Natural killer cell (primary cell): ENCODE measurements around the gene EEA1. TPM values are rescaled to one million over a fixed set of nuclear protein-coding genes. Genes with fewer than 3 reads are reported as not detected.

Experiments used
- ATAC-seq, 3 donors: fragments of 150-1000 bp in 2 of 3; fragments of 200-7000 bp in 1 of 3; cut with Tn5 transposase; 1 replicate in 1 of 3; 2 replicates in 2 of 3; pipeline ENCODE4 v1.10.0; 2021; ENCODE audit warnings: mild to moderate bottlenecking in 2 of 3, moderate library complexity in 2 of 3
- DNase-seq, 2 donors: peaks; one replicate each; pipeline versions ENCODE4 v3.0.0 to v3.0.0-alpha.2; 2013 to 2021; ENCODE audit warnings: mixed read lengths in 1 of 2
- H3K27ac ChIP-seq: one replicate; pipeline ENCODE4 v1.5.1; 2013; ENCODE audit warnings: mild to moderate bottlenecking, low read length
- H3K27me3 ChIP-seq: one replicate; pipeline ENCODE4 v1.6.1; 2013; ENCODE audit warnings: low read length; ENCODE audit not compliant: control insufficient read depth, insufficient read depth
- H3K36me3 ChIP-seq: one replicate; pipeline ENCODE4 v1.6.1; 2013; ENCODE audit warnings: low read length; ENCODE audit not compliant: control insufficient read depth, insufficient read depth
- H3K4me1 ChIP-seq: one replicate; pipeline ENCODE4 v1.6.1; 2013; ENCODE audit warnings: low read length; ENCODE audit not compliant: control insufficient read depth, insufficient read depth
- H3K4me3 ChIP-seq: one replicate; pipeline ENCODE4 v1.5.1; 2013; ENCODE audit warnings: low read length
- H3K9me3 ChIP-seq: one replicate; pipeline ENCODE4 v1.6.1; 2013; ENCODE audit warnings: low read length; ENCODE audit not compliant: control insufficient read depth, insufficient read depth
- H3K27ac Mint-ChIP-seq, 2 donors: one replicate each; pipeline ENCODE4 v1.8.0; 2022; ENCODE audit warnings: mild to moderate bottlenecking in 2 of 2, mixed read lengths in 2 of 2, moderate library complexity in 1 of 2
- H3K27me3 Mint-ChIP-seq, 2 donors: one replicate each; pipeline ENCODE4 v1.8.0; 2022; ENCODE audit warnings: low read depth in 2 of 2, mixed read lengths in 2 of 2
- H3K36me3 Mint-ChIP-seq: one replicate; pipeline ENCODE4 v1.8.0; 2022; ENCODE audit warnings: mixed read lengths
- H3K4me1 Mint-ChIP-seq, 2 donors: one replicate each; pipeline ENCODE4 v1.8.0; 2022; ENCODE audit warnings: mixed read lengths in 2 of 2
- H3K4me3 Mint-ChIP-seq: one replicate; pipeline ENCODE4 v1.8.0; 2022; ENCODE audit warnings: mild to moderate bottlenecking, moderate library complexity, mixed read lengths
- H3K9me3 Mint-ChIP-seq, 2 donors: one replicate each; pipeline ENCODE4 v1.8.0; 2022; ENCODE audit warnings: mixed read lengths in 2 of 2
- CTCF ChIP-seq: fragments of 200-600 bp; IDR thresholded peaks from one replicate; pipeline ENCODE4 v1.8.0; 2022; ENCODE audit warnings: antibody characterized with exemption
- WGBS: methylation state at CpG from one replicate; pipeline ENCODE4 v1.1.7; 2013; ENCODE audit warnings: missing lambda C conversion rate; ENCODE audit not compliant: insufficient coverage; 5-methylcytosine and 5-hydroxymethylcytosine counted together
- intact Hi-C: fragments of 100-400 bp; cut with micrococcal nuclease; formaldehyde crosslinking; loops from one replicate; pipeline ENCODE4 v1.14.2; 2022
- total RNA-seq, 4 donors: library from RNA; stranded (reverse); fragments of 120-200 nt in 1 of 4; gene quantifications; one replicate each; pipeline versions ENCODE4 v1.2.3 to v1.2.4, GENCODE V29; 2013 to 2022

EEA1 gene
- total RNA-seq, 3 donors from 2014 or later (not counting 1 experiment from before 2014, with no cell fraction given) = 15.0 to 20.0 (median 15.0) TPM

DNA sequence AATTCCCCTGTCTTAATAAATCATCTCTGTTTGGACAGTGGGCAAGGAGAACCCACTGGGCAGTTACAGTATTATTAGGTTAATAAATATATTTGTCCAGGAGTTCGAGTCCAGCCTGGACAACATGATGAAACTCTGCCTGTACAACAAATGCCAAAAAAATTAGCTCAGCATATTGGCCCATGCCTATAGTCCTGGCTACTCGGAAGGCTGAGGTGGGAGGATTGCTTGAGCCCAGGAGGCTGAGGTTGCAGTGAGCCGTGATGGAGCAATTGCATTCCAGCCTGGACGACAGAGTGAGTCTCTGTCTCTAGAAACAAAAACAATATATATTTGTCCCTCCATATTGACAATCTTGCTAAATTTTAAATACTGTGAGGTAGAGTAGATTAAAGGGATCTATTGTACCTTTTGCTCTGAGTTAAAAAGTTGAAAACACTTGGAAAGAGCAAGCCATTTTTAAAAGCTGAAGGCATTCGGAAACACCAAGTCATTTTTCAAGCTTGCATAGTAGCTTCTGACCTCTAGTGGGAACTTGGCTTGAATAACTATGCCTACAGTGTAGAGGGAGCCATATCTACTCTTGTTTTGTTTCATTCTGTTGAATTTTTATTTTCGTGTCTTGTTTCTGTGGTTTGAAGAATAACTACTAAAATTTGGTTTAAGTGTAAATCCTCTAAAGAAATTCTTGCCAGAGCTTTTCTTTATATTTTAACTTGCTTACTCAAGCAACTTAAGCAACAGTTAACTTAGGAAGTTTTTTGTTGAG is 14.6 kb upstream of the EEA1 start:
- H3K9me3 Mint-ChIP-seq = peaks cover 0 to 3% of the 10 kb centered on the region in 2 donors
- peaks cover 0 to 4% of the 10 kb centered on the region in 2 donors for H3K4me1 Mint-ChIP-seq
- H3K36me3 ChIP-seq = no peaks in the 10 kb centered on the region
- H3K27me3 Mint-ChIP-seq = peaks cover 0 to 3% of the 10 kb centered on the region in 2 donors
- no peak overlapping the region for H3K27ac ChIP-seq
- no peak overlapping the region for H3K4me3 Mint-ChIP-seq
- intact Hi-C loops = no loop called here
- no peaks in the 10 kb centered on the region for H3K27me3 ChIP-seq
- DNase-seq (peak in 1 of 2 donors; percentile 13), ATAC-seq (no peak)
- no peak overlapping the region for H3K27ac Mint-ChIP-seq
- H3K36me3 Mint-ChIP-seq = no peaks in the 10 kb centered on the region
- no peaks in the 10 kb centered on the region for H3K9me3 ChIP-seq
- 94% methylated on average over 5 of the region's 6 CpGs for WGBS
- TF ChIP-seq CTCF = no peak
- no peaks in the 10 kb centered on the region for H3K4me1 ChIP-seq
- H3K4me3 ChIP-seq = no peak overlapping the region

DNA sequence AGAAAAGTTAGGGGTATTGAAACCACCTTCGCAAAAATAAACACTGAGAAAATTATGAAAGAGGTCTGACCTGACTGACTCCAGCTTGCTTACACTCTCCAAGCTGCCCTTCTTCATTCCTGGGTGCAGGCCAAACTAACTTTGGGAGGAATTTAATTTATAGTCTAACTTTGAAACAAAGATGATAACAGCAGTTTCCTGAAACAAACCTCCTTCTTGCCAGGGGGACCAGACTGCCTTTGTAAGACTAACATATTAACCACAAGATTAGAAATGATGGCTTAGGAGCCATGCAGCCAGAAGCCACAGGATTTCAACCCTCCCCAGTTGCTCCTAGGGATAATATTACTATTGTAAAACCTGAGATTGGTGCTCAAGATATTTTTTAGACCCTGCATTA is 13.8 kb upstream of the EEA1 start:
- Histone ChIP-seq H3K36me3 (no peaks in the 10 kb centered on the region), H3K9me3 (no peaks in the 10 kb centered on the region), H3K4me1 (no peaks in the 10 kb centered on the region), H3K4me3 (no peak overlapping the region), H3K27ac (no peak overlapping the region), H3K27me3 (no peaks in the 10 kb centered on the region)
- H3K27me3 Mint-ChIP-seq = peaks cover 0 to 3% of the 10 kb centered on the region in 2 donors
- no peak overlapping the region for H3K27ac Mint-ChIP-seq
- WGBS = 75% methylated on average over 1 of the region's 1 CpG
- peaks cover 0 to 4% of the 10 kb centered on the region in 2 donors for H3K4me1 Mint-ChIP-seq
- peaks cover 0 to 3% of the 10 kb centered on the region in 2 donors for H3K9me3 Mint-ChIP-seq
- TF ChIP-seq CTCF = no peak
- no peak for DNase-seq
- ATAC-seq = no peak
- H3K36me3 Mint-ChIP-seq = no peaks in the 10 kb centered on the region
- intact Hi-C loops = no loop called here
- no peak overlapping the region for H3K4me3 Mint-ChIP-seq

- Mint-ChIP-seq H3K4me3 (no peak overlapping the region), H3K4me1 (peaks cover 0 to 4% of the 10 kb centered on the region in 2 donors), H3K36me3 (no peaks in the 10 kb centered on the region), H3K27ac (no peak overlapping the region), H3K27me3 (no peaks in the 10 kb centered on the region), H3K9me3 (no peaks in the 10 kb centered on the region)
- TF ChIP-seq CTCF = no peak
- no peaks in the 10 kb centered on the region for H3K36me3 ChIP-seq
- no peak overlapping the region for H3K4me3 ChIP-seq
- DNase-seq = no peak
- intact Hi-C loops = no loop called here
- no peak for ATAC-seq
- no peaks in the 10 kb centered on the region for H3K9me3 ChIP-seq
- H3K4me1 ChIP-seq = no peaks in the 10 kb centered on the region
- no peaks in the 10 kb centered on the region for H3K27me3 ChIP-seq
- no CpG with 5 or more reads among the region's 1 CpG for WGBS
- no peak overlapping the region for H3K27ac ChIP-seq
Observed at GRCh38 chr12:92939116-92939515, 10.0 kb upstream of the EEA1 start.

- Mint-ChIP-seq H3K4me1 (peaks cover 0 to 4% of the 10 kb centered on the region in 2 donors), H3K4me3 (no peak overlapping the region), H3K27me3 (no peaks in the 10 kb centered on the region), H3K27ac (no peak overlapping the region), H3K9me3 (no peaks in the 10 kb centered on the region), H3K36me3 (no peaks in the 10 kb centered on the region)
- DNase-seq = no peak
- no peak overlapping the region for H3K27ac ChIP-seq
- intact Hi-C loops = no loop called here
- no peak for ATAC-seq
- no peaks in the 10 kb centered on the region for H3K27me3 ChIP-seq
- H3K36me3 ChIP-seq = no peaks in the 10 kb centered on the region
- no peaks in the 10 kb centered on the region for H3K9me3 ChIP-seq
- 75% methylated on average over 2 of the region's 4 CpGs for WGBS
- TF ChIP-seq CTCF = no peak
- no peaks in the 10 kb centered on the region for H3K4me1 ChIP-seq
- H3K4me3 ChIP-seq = no peak overlapping the region
Observed at GRCh38 chr12:92938638-92939037, 9.5 kb upstream of the EEA1 start.
